Activated CD8-positive, alpha-beta T cell treated with anti-CD3 and anti-CD28 coated beads, Interleukin-2, amount 10 ng/mL, durations not matched to agents 7 days and 5 days (primary cell): Measurements from ENCODE around the gene LNX1. TPM values are rescaled to one million over a fixed set of nuclear protein-coding genes. Genes with fewer than 3 reads are reported as not detected.

Source experiments
- ATAC-seq: fragments of 150-1000 bp; cut with Tn5 transposase; one replicate; pipeline ENCODE4 v1.10.0; 2021; ENCODE audit warnings: moderate library complexity
- CTCF ChIA-PET: fragments of 350-600 bp; sonication (Branson Sonifier 250); formaldehyde crosslinking; loops from one replicate; lab custom pipeline; 2021; ENCODE audit warnings: antibody characterized with exemption; lab: Charles Lee
- POLR2A ChIA-PET: fragments of 350-600 bp; sonication (Branson Sonifier 250); formaldehyde crosslinking; loops from one replicate; lab custom pipeline; 2021; ENCODE audit warnings: antibody characterized with exemption; lab: Charles Lee
- DNase-seq: peaks from one replicate; pipeline ENCODE4 v3.0.0-alpha.2; 2020
- H3K27ac Mint-ChIP-seq: one replicate; pipeline ENCODE4 v1.8.0; 2021; ENCODE audit warnings: mild to moderate bottlenecking, mixed read lengths
- H3K27me3 Mint-ChIP-seq: one replicate; pipeline ENCODE4 v1.8.0; 2021; ENCODE audit warnings: low read depth, mixed read lengths
- H3K36me3 Mint-ChIP-seq: one replicate; pipeline ENCODE4 v1.8.0; 2021; ENCODE audit warnings: low read depth, mixed read lengths
- H3K4me1 Mint-ChIP-seq: one replicate; pipeline ENCODE4 v1.8.0; 2021; ENCODE audit warnings: low read depth, mixed read lengths
- H3K4me3 Mint-ChIP-seq: one replicate; pipeline ENCODE4 v1.8.0; 2021; ENCODE audit warnings: mild to moderate bottlenecking, mixed read lengths
- H3K9me3 Mint-ChIP-seq: one replicate; pipeline ENCODE4 v1.8.0; 2022; ENCODE audit warnings: mixed read lengths; ENCODE audit not compliant: insufficient read depth
- total RNA-seq, 2 experiments: library from RNA; stranded (reverse); gene quantifications; one replicate each; pipeline ENCODE4 v1.2.3, GENCODE V29; 2021

LNX1 gene
- total RNA-seq, 2 experiments from 2014 or later = not detected

DNA sequence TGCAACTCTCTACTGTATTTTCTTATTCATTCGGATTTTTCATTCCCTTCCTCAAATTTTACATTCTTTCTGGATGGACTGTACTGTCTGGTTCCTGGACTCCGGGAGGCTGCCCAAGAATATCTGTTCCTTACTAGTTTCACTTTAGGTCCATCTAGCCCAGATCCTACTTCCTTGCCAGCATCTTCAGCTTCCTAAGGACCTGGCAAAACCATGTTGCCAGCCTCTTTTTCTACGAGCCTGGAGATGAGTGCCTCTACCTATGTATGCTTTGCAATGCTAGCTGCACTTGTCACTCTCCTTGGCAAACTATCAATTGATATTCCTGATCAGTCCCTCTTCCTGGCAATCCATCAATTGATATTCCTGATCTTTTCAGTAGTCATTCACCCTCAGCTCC, 5.6 kb upstream of the LNX1 start:
- H3K27ac Mint-ChIP-seq = no peak overlapping the region
- DNase-seq (no peak), ATAC-seq (no peak)
- CTCF ChIA-PET = no interaction called here
- POLR2A ChIA-PET = no interaction called here
- H3K9me3 Mint-ChIP-seq = no peaks in the 10 kb centered on the region
- no peak overlapping the region for H3K4me3 Mint-ChIP-seq
- H3K27me3 Mint-ChIP-seq = peaks cover 8% of the 10 kb centered on the region
- H3K36me3 Mint-ChIP-seq = no peaks in the 10 kb centered on the region
- H3K4me1 Mint-ChIP-seq = no peaks in the 10 kb centered on the region

DNA sequence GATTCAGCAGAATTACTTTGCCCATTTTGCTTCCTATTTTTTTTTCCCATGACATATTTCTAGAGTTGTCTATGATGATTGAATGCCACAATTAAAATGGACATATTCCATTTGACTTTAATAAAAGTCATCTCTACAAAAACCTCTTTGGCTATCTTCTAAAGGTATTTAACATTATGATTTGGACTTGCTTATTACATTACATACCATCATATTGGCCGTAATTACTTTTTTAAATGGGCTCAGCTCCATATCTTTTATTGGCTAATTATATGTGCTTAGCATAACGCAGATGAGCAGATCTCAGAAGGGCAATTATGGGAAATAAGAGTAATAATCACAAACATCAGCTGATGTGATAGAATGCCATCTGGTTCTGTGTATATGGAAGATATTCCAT, 4.5 kb upstream of the LNX1 start:
- CTCF ChIA-PET = no interaction called here
- H3K27me3 Mint-ChIP-seq = peaks cover 14% of the 10 kb centered on the region
- no peak for ATAC-seq
- H3K27ac Mint-ChIP-seq = no peak overlapping the region
- POLR2A ChIA-PET = no interaction called here
- DNase-seq = no peak
- H3K4me1 Mint-ChIP-seq = peaks cover 3% of the 10 kb centered on the region
- H3K9me3 Mint-ChIP-seq = no peaks in the 10 kb centered on the region
- H3K36me3 Mint-ChIP-seq = no peaks in the 10 kb centered on the region
- H3K4me3 Mint-ChIP-seq = no peak overlapping the region

DNA sequence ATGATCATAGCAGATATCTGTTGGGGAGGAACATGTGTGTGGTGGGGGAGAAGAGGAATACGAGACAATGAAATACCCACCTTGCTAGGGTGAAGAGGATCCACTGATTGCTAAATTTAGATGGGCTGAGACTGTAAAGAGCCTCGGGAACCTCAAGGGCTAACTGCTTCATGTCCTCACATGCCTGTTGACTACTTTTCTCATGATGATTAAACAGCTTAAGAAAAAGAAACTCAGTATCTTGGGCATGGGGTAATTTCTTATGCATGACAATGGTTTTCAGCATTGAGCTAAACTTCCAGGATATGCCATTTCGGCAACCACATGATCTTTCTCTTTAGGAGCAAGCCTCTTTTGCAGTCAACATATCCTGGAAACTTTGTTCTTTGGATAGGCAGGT, 3.9 kb upstream of the LNX1 start:
- CTCF ChIA-PET = no interaction called here
- Mint-ChIP-seq H3K27ac (no peak overlapping the region), H3K27me3 (peaks cover 20% of the 10 kb centered on the region), H3K36me3 (no peaks in the 10 kb centered on the region), H3K9me3 (no peaks in the 10 kb centered on the region), H3K4me3 (no peak overlapping the region), H3K4me1 (peaks cover 3% of the 10 kb centered on the region)
- DNase-seq (no peak), ATAC-seq (no peak)
- POLR2A ChIA-PET = no interaction called here

DNA sequence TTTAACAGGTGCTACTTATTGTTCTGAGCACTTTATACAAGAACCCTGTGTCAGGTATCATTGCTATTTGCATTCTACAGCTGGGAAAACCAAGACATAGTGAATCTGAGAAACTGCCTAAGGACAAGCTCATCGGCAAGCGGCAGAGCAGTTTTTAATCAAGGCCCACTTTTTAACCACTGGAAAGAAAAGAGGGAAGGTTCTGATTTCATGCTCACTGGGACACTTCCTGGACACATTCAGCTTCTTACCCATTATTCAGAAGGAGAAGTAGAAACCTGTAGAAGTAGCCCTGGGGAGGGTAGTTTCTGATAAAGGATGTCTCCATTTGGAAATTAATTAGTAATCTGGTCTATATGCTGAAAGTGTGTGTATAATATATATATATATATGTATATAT, 2.5 kb upstream of the LNX1 start:
- Mint-ChIP-seq H3K4me1 (peaks cover 3% of the 10 kb centered on the region), H3K9me3 (no peaks in the 10 kb centered on the region), H3K27me3 (peaks cover 23% of the 10 kb centered on the region), H3K27ac (no peak overlapping the region), H3K36me3 (no peaks in the 10 kb centered on the region), H3K4me3 (no peak overlapping the region)
- CTCF ChIA-PET = no interaction called here
- DNase-seq (no peak), ATAC-seq (no peak)
- POLR2A ChIA-PET = no interaction called here

DNA sequence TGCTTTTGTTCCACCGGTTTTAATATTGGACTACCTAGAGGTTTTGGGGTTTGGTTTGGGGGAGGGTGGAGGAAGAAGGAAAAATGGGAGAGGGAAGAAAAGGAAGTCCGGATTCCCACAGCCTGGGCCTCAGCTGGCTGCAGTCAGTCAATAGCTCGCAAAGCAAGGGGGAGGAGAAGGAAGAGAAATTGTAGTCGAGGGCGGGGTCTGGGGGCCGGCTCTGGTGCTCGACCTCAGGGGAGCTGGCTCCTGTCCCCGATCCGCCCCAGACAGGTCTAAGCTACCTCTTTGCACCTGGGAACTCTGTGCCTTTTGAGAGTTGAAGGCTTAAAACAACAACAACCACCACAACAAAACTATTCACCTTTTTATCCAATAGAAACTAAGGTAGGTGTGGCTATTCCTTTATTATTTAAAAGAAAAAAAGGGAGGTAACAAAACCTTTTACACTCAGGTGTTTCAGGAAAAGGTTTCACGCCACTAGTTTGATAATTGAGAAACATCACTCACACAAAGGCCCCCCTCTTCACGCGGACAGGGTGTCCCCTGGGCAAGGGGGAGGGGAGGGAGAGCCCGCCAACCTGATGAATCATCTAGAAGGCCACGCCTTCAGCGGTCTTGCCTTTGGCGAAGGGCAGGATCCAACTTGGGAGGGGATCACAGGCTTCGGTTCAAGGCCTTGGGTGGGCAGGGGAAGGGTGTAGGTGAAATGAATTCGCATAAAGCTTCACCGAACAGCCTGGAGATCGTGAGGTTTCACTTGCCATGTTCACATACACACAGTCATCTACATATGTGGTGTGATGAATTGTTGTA, 1.6 kb upstream of the LNX1 start:
- peaks cover 3% of the 10 kb centered on the region for H3K4me1 Mint-ChIP-seq
- ChIA-PET POLR2A (no interaction called here), CTCF (no interaction called here)
- H3K36me3 Mint-ChIP-seq = no peaks in the 10 kb centered on the region
- no peak for ATAC-seq
- DNase-seq = no peak
- no peak overlapping the region for H3K4me3 Mint-ChIP-seq
- H3K27ac Mint-ChIP-seq = no peak overlapping the region
- H3K9me3 Mint-ChIP-seq = no peaks in the 10 kb centered on the region
- H3K27me3 Mint-ChIP-seq = peaks cover 25% of the 10 kb centered on the region

DNA sequence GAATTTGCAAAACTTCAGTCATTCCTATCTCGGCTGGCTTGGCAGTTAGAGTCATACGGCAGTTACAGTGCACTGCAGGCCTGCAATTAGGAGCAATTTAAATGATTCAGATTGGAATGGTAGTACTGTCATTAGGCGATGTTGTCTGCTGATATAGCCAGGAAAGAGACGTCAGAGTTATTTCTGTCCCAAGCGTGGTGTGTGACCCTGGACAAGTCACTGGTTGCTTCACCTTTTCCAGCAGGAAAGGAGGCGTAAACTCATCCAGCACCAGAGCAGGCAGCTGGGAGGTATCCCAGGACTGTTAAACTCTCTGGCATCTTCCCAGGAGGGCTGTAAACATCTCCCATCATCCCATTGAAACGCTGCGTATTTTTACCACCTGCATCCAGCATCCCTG, 836 bp upstream of the LNX1 start:
- Mint-ChIP-seq H3K9me3 (no peaks in the 10 kb centered on the region), H3K27me3 (peaks cover 25% of the 10 kb centered on the region), H3K36me3 (no peaks in the 10 kb centered on the region), H3K4me1 (peaks cover 3% of the 10 kb centered on the region), H3K4me3 (no peak overlapping the region), H3K27ac (no peak overlapping the region)
- CTCF ChIA-PET = no interaction called here
- POLR2A ChIA-PET = no interaction called here
- DNase-seq = no peak
- ATAC-seq = no peak

DNA sequence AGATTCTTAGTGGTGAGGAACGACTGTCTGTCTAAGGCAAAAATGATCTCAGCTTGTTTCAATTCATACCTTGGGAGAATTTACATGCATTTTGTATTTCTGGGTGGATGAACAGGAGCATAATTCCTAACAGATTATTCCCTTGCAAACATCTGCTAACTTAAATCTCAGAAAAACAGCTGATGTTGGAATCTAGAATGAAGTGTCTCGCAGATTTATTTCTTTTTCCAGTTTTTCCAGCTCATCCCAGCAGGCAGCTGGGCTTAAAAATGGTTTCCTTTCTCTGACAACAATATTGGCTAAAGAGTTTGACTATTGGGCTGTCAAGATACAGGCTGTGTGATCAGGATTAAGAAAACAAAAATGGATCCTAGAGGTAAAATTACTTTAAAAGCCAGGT, 1.1 kb downstream of the LNX1 start:
- Mint-ChIP-seq H3K27me3 (peaks cover 25% of the 10 kb centered on the region), H3K9me3 (no peaks in the 10 kb centered on the region), H3K36me3 (no peaks in the 10 kb centered on the region), H3K4me3 (no peak overlapping the region), H3K27ac (no peak overlapping the region), H3K4me1 (peaks cover 3% of the 10 kb centered on the region)
- no peak for ATAC-seq
- ChIA-PET CTCF (no interaction called here), POLR2A (no interaction called here)
- no peak for DNase-seq

DNA sequence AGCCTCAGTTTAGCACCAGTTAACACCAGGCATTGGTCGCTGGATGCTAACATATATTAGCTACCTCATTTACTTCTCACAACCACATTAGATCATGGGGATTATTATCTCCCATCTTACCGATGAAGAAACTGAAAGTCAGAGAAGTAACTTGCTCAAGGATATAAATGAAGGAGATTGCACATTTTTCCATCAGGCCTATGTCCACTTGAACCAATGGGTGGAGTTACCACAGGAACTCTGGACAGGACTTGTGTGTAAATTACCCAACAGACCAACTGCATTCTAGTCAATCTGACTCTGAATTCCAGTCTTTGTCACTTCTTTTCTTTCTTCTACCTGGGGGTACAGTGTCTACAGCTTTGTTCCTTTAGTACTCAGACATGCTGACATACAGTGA, 1.8 kb downstream of the LNX1 start:
- H3K27me3 Mint-ChIP-seq = peaks cover 25% of the 10 kb centered on the region
- no peaks in the 10 kb centered on the region for H3K36me3 Mint-ChIP-seq
- DNase-seq = no peak
- H3K9me3 Mint-ChIP-seq = no peaks in the 10 kb centered on the region
- no peak for ATAC-seq
- ChIA-PET CTCF (no interaction called here), POLR2A (no interaction called here)
- no peak overlapping the region for H3K27ac Mint-ChIP-seq
- H3K4me3 Mint-ChIP-seq = no peak overlapping the region
- peaks cover 3% of the 10 kb centered on the region for H3K4me1 Mint-ChIP-seq

DNA sequence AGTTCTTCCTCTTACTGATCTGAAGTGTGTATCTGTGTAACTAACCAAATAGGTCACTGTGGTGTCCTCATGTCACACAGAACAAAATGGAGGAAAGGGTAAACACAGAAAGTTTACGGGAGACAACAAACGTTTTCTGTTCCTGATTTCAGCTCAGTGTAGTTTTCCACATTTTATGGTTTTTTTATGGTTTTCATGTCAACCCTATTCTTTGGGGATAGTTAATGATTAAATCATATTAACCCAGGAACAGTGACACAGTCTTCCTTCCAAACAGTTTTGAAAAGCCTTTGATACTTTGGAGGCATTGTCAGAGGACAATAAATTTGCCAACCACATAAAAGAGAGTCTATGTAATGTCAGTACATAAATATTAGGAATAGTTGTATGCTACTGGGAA, 4.2 kb downstream of the LNX1 start:
- CTCF ChIA-PET = no interaction called here
- no peak for ATAC-seq

DNA sequence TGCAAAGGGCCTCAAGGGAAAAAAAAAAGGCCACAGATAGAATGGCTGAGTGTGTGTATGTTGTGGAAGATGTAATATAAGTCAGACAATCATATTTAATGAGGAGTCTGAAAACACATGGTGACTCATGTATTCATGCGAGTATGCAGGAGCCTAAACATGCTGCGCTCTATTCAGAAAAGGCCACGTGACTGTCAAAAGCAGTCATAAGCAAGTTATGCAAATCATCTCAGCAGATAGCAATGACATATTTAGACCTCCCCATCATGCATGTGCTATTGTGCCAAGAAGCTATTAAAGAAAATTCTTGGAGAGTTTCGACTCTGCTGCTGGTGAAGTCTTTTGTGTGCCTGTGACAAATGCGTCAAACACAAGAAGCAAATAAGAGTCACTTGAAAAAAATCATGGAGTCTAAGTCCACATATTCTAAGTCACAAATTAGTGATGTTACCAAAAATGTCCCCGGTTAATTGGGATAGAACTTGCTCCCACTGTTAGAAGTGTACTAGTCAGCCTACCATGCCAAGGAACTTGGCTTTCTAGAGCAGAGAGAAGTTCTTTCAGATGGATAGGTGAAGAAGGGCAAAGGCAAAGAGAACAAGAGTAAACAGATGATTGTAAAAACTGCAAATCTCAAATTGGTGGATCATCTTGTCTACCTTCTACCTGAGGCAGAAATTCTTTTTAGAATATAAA, 5.0 kb downstream of the LNX1 start:
- Mint-ChIP-seq H3K27ac (no peak overlapping the region), H3K27me3 (peaks cover 17% of the 10 kb centered on the region), H3K4me1 (no peaks in the 10 kb centered on the region), H3K36me3 (no peaks in the 10 kb centered on the region), H3K9me3 (no peaks in the 10 kb centered on the region), H3K4me3 (no peak overlapping the region)
- ChIA-PET POLR2A (no interaction called here), CTCF (no interaction called here)
- DNase-seq (no peak), ATAC-seq (no peak)

More for the DNA sequence above, 4.2 kb downstream of the LNX1 start:
- Mint-ChIP-seq H3K27ac (no peak overlapping the region), H3K36me3 (no peaks in the 10 kb centered on the region), H3K4me1 (peaks cover 3% of the 10 kb centered on the region), H3K27me3 (peaks cover 20% of the 10 kb centered on the region), H3K9me3 (no peaks in the 10 kb centered on the region), H3K4me3 (no peak overlapping the region)
- POLR2A ChIA-PET = no interaction called here
- no peak for DNase-seq

DNA sequence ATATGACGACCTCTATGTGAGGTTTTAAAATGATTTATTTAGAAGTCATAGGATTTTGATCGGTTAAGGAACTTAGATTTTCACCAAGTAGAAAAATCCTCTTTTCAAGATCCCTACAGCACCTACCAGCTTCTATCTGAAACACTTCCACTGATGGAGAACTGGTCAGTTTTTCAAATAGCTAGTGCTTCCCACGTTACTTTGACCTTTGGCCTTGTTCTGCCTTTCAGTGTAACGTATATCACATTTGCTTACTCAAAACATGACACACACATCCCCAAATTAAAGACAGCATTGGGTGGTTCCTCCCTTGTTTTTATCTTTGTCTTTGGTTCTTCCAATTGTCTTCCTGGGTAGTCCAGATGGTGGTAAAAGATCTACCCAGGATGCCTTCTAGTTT, 6.6 kb downstream of the LNX1 start:
- Mint-ChIP-seq H3K9me3 (no peaks in the 10 kb centered on the region), H3K27ac (no peak overlapping the region), H3K27me3 (peaks cover 5% of the 10 kb centered on the region), H3K4me3 (no peak overlapping the region), H3K4me1 (no peaks in the 10 kb centered on the region), H3K36me3 (no peaks in the 10 kb centered on the region)
- DNase-seq (no peak), ATAC-seq (no peak)
- POLR2A ChIA-PET = no interaction called here
- CTCF ChIA-PET = no interaction called here

DNA sequence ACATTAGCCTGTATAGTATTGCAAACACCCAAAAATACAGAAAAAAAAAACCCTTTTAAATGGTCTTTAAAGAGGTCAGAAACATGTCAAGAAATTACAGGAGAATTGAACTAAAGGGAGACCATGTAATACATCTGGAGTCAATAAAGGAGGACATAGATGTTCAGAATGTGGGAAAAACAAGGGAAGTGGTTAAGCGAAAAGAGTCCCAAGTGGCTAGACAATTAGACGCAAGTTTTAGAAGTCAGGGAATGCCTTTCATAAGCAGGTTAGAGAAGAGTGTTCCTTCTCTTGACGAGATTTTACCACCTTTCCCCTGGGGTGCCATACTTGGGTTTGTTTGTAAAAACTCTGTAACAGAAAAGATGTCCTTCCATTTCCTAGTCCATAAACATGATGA, 7.8 kb downstream of the LNX1 start:
- Mint-ChIP-seq H3K4me1 (no peaks in the 10 kb centered on the region), H3K27ac (no peak overlapping the region), H3K4me3 (no peak overlapping the region), H3K36me3 (no peaks in the 10 kb centered on the region), H3K9me3 (no peaks in the 10 kb centered on the region), H3K27me3 (peaks cover 5% of the 10 kb centered on the region)
- CTCF ChIA-PET = no interaction called here
- POLR2A ChIA-PET = no interaction called here
- DNase-seq = no peak
- no peak for ATAC-seq
